Activated T-helper 1 cell treated with Interleukin-2 at 50 U/mL for 16 hours (primary cell): ENCODE results near the gene NDUFS7.

Experiments used
- DNase-seq: peaks from one replicate; pipeline ENCODE4 v3.0.0-alpha.2; 2020; ENCODE audit warnings: low read depth

Gene NDUFS7

DNA sequence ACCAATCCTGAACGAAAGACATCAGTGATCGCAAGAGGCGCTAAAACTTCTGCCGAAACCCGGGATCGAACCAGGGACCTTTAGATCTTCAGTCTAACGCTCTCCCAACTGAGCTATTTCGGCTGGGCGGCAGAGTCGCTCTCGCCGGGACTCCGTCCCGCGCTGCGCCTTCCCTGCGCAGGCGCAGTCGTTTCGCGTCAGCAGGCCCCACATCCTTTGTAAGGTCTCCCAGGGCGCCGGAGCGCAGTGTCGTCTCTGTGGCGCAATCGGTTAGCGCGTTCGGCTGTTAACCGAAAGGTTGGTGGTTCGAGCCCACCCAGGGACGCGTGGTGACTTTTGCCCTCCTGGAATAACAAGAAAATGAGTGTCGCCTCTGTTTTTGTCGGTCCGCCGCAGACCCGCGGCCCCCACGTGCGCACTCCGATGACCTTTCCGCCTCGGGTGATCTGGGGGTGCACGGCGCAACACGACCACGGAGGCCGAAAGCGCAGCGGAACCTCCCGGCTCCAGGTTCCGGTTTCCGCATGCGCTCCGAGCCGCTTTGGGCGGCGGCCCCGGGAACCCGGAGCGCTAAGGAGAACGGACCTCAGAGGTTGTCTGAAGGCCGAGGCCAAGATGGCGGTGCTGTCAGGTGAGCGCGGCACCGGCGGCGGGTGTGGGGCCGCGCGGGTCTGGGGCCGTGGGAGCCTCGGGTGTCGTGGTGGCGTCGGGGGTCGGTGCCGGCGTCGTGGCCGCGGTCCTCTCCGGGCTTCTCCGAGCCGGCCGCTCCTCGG, at the start of gene NDUFS7:
TSS of gene NDUFS7 (plus strand) at position 596 of the 773 bp plus-strand sequence. CDS start at position 616, 20 bp downstream.
- peak; percentile 93 for DNase-seq

GRCh38 chr19:1336079-1336684, 47.5 kb upstream of the NDUFS7 start:
- DNase-seq = no peak

DNA sequence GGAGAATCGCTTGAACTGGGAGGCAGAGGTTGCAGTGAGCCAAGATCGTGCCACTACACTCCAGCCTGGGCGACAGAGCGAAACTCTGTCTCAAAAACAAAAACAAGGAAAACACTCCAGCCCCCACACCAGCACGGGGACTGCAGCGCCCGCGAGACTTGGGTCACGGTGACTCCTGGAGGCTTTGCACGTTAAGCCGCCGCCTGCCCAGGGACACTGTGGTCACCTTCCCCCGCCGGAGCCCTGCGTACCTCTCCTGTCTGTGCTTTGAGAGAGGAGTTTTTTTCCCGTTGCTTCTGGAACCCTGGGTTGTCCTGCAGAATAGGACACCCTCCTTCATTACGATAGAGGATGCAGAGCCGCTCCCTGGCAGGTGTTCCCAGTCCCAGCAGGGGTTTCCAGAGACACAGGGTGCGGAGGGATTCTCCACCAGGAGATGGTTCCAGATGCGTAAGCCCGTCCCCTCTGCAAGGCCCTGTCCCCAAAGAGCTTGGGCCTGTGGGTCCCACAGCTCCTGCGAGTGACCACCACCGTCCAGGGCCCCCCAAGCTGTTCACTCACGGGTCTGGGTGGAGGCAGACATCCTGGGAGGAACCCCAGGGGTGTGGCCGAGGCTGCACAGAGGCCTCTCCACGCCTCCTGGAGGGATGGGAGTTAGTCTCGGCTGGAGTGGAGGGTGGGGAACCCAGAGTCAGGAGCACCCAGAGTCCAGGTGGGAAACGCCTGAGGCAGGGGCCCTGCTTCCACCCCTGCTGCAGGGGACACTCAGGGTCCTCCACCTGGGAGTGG, 42.8 kb upstream of the NDUFS7 start:
- DNase-seq = no peak

GRCh38 chr19:1343041-1343440, 40.7 kb upstream of the NDUFS7 start:
- no peak for DNase-seq

GRCh38 chr19:1349211-1349610, 34.5 kb upstream of the NDUFS7 start:
- no peak for DNase-seq

DNA sequence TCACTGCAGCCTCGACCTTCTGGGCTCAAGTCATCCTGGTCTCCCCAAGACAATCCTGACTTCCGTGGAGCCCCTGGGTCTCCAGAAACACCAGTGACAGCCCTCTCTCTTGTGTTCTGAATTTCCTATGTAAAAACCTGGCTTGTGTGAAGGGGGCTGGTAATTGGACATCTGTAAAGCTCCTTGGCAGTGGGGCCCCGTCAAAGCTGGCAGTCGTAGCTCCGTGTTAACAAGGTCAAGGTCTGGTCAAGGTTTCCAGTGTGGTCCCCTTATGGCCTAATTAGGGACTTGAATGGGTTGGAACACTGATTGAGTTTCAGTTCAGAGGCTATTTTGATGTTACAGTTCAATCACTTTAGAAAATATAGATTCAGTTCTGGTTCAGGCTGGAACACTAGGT, 32.8 kb upstream of the NDUFS7 start:
- DNase-seq = no peak

DNA sequence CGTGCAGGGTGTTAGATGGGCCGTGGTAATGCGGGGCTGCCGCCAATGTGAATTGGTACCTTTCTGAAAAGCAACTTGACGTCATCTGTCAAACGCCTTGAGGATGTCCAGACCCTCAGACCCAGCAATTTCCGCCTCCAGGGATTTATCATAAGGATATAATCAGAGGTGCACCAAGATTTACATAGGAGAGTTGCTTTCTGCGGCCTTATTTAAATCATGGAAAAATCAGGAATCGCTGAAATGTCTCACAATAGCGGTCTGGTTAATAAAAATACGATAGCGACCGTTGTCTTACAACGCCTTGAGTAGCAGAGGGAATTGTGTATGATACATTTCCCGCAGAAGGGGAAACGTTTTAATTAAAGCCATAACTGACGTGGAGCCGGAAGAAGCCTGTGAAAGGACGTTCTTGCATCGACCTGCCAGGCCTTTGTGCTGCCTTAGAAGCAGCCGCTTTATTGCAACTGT, 32.3 kb upstream of the NDUFS7 start:
- no peak for DNase-seq

GRCh38 chr19:1353144-1353543, 30.6 kb upstream of the NDUFS7 start:
- DNase-seq = no peak

DNA sequence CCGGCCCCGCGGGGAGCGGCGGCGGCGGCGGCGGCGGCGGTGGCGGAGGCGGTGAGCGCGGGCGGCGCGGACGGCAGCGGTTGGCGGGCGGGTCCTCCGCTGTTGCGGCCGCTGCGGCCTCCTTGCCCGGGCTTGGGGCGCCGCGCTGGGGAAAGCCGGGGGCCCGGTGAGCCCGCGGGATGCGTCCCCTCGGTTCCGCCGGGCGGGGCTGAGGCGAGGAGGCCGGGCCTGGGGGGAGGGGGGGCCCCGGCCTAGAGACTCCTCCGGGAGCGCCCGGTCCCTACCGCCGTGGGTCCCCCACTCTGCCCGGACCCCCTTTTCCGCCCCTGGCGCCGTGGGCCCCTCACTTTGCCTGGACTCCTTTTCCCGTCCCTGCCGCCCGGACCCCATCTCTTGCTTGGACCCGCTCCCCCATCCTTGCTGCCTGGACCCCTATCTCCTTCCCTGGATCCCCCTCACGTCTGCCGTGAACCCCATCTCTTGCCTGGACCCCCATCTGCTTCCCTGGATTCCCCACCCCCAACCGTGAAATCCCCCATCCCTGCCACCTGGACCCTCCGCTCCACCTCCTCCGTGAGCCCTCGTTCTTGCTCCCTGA, 28.6 kb upstream of the NDUFS7 start:
- no peak for DNase-seq

GRCh38 chr19:1355568-1356507, 27.9 kb upstream of the NDUFS7 start:
- DNase-seq = no peak

GRCh38 chr19:1356508-1356865, 27.2 kb upstream of the NDUFS7 start:
- no peak for DNase-seq

DNA sequence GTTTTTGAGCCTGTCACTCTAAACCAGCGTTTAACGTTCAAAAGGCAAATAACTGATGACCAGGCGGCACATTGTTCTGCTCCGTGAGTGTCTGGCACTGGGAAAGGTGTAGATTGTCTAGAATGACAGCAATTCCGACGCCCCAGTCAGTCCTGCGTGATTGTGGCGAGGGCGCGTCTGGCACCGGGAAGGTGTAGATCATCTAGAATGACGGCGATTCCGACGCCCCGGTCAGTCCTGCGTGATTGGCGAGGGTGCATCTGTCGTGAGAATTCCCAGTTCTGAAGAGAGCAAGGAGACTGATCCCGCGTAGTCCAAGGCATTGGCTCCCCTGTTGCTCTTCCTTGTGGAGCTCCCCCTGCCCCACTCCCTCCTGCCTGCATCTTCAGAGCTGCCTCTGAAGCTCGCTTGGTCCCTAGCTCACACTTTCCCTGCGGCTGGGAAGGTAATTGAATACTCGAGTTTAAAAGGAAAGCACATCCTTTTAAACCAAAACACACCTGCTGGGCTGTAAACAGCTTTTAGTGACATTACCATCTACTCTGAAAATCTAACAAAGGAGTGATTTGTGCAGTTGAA, 26.1 kb upstream of the NDUFS7 start:
- DNase-seq = no peak

DNA sequence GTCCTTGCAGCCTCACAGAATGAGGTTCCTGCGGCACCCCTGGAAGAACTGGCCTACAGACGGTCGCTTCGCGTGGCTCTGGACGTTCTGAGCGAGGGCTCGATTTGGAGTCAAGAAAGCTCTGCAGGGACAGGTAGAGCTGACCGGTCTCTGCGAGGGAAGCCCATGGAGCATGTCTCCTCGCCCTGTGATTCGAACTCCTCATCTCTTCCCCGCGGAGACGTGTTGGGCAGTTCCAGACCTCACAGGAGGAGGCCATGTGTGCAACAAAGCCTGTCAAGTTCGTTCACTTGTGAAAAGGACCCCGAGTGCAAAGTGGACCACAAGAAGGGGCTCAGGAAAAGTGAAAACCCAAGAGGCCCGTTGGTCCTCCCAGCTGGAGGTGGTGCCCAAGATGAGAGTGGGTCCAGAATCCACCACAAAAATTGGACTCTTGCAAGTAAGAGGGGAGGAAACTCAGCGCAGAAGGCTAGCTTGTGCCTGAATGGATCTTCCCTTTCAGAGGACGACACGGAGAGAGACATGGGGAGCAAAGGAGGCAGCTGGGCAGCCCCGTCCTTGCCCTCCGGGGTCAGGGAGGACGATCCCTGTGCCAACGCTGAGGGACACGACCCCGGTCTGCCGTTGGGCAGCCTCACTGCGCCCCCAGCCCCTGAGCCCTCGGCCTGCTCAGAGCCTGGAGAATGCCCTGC, 23.4 kb upstream of the NDUFS7 start:
- no peak for DNase-seq

GRCh38 chr19:1360818-1361461, 22.8 kb upstream of the NDUFS7 start:
- DNase-seq = no peak

- DNase-seq = no peak
Observed at GRCh38 chr19:1361601-1362386, 21.9 kb upstream of the NDUFS7 start.

- DNase-seq = no peak
Observed at GRCh38 chr19:1362387-1363257, 21.1 kb upstream of the NDUFS7 start.

- DNase-seq = no peak
Observed at GRCh38 chr19:1363599-1363998, 20.1 kb upstream of the NDUFS7 start.

DNA sequence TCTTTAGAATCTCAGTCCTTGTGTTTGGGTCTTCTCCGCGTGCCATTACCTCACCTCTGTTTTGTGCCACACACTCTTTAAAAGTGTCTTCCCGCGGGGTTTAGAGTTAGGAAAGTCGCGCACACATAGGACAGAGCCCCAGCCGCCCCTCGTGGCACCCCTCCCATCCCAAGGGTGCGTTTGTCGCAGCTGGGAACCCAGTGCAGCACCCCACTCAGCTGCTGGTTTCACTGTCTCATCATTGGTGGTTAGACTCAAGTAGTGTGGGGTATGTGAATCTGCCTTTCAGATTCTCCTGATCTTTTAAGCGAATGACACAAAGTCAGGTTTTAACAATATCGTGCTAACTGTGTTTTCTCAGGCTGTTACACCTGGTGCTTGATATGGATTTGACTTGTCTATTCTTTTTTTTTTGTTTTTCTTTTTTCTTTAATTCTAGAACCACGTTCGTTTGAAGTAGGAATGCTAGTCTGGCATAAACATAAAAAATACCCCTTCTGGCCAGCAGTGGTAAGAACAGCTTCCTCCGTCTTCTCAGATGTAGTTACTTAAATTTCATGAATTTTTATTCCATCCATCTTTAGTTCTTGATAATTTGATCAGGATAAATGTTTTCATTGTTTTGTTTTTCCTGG, 19.5 kb upstream of the NDUFS7 start:
- DNase-seq = no peak
